Measurements from ENCODE around the gene KATNAL1.

Gene KATNAL1

GRCh38 chr13:30307194-30307970 lies at the start of gene KATNAL1:
Gene KATNAL1, minus strand, starts transcription at chr13:30307551. Its CDS starts 23,774 bp downstream, at chr13:30283777.
- intact Hi-C loops (cut with DNase I; ENCODE audit: low total_unique reads), result loop anchor here (2.0 kb wide), 1 partner anchor 87 kb away; no protein-coding TSS in a partner anchor
- no peaks in the 10 kb centered on the region for H3K27me3 ChIP-seq
- H3K36me3 ChIP-seq, result no peaks in the 10 kb centered on the region
- H3K27ac ChIP-seq, result peak within 1 kb of the TSS; percentile 94 to 97
- peaks cover 0 to 65% (median 10%) of the 10 kb centered on the region in 4 donors for H3K4me1 ChIP-seq
- peak in 1 of 2 experiments; percentile 19 for TF ChIP-seq CTCF (IDR thresholded peaks at IDR 0.05)
- H3K4me3 ChIP-seq, result peak within 1 kb of the TSS; percentile 77 to 95
- DNase-seq, result peak; percentile 71 to 88
- no peaks in the 10 kb centered on the region for H3K9me3 ChIP-seq

GRCh38 chr13:30355839-30356238 lies 48.5 kb upstream of the KATNAL1 start:
- Histone ChIP-seq H3K27me3 (no peaks in the 10 kb centered on the region), H3K4me1 (no peaks in the 10 kb centered on the region), H3K27ac (no peak overlapping the region), H3K4me3 (no peak overlapping the region), H3K9me3 (peaks cover 0 to 4% (median 4%) of the 10 kb centered on the region in 3 donors), H3K36me3 (no peaks in the 10 kb centered on the region)
- no peak for TF ChIP-seq CTCF (IDR thresholded peaks at IDR 0.05)
- no peak for DNase-seq
- intact Hi-C loops (cut with DNase I; ENCODE audit: low total_unique reads), result no loop called here

- peak in 1 of 2 experiments; percentile 19 for TF ChIP-seq CTCF (IDR thresholded peaks at IDR 0.05)
- Histone ChIP-seq H3K4me1 (no peaks in the 10 kb centered on the region), H3K27me3 (no peaks in the 10 kb centered on the region), H3K36me3 (no peaks in the 10 kb centered on the region), H3K4me3 (no peak overlapping the region), H3K27ac (no peak overlapping the region), H3K9me3 (peaks cover 0 to 4% (median 4%) of the 10 kb centered on the region in 3 donors)
- intact Hi-C loops (cut with DNase I; ENCODE audit: low total_unique reads), result no loop called here
- no peak for DNase-seq
Measured at GRCh38 chr13:30355384-30355699, 48.0 kb upstream of the KATNAL1 start.

GRCh38 chr13:30354493-30355383 lies 47.4 kb upstream of the KATNAL1 start:
- no peak for DNase-seq
- intact Hi-C loops (cut with DNase I; ENCODE audit: low total_unique reads), result no loop called here
- Histone ChIP-seq H3K27me3 (no peaks in the 10 kb centered on the region), H3K27ac (no peak overlapping the region), H3K36me3 (no peaks in the 10 kb centered on the region), H3K4me3 (no peak overlapping the region), H3K4me1 (no peaks in the 10 kb centered on the region), H3K9me3 (peaks cover 0 to 4% (median 4%) of the 10 kb centered on the region in 3 donors)
- no peak for TF ChIP-seq CTCF (IDR thresholded peaks at IDR 0.05)

GRCh38 chr13:30353471-30354215 lies 46.3 kb upstream of the KATNAL1 start:
- no peak for DNase-seq
- Histone ChIP-seq H3K9me3 (peaks cover 0 to 4% (median 4%) of the 10 kb centered on the region in 3 donors), H3K27ac (no peak overlapping the region), H3K4me1 (no peaks in the 10 kb centered on the region), H3K27me3 (no peaks in the 10 kb centered on the region), H3K36me3 (no peaks in the 10 kb centered on the region), H3K4me3 (no peak overlapping the region)
- intact Hi-C loops (cut with DNase I; ENCODE audit: low total_unique reads), result no loop called here
- no peak for TF ChIP-seq CTCF (IDR thresholded peaks at IDR 0.05)

Measured in tibial artery (tissue), 4 donors.